ENCODE results near the gene SLC6A7.
"Not testable (repeated sequence)": the region's sequence is repeated elsewhere in the genome, so short reads cannot be mapped to it uniquely, and the experiment has no call there.

Gene SLC6A7

GRCh38 chr5:150241298-150242160, 51.7 kb downstream of the SLC6A7 start:
- DNase-seq (ENCODE audit: low read depth in 2 of 2): no peak

- DNase-seq (ENCODE audit: low read depth in 2 of 2): no peak
Observed at GRCh38 chr5:150242251-150242894, 52.5 kb downstream of the SLC6A7 start.

- DNase-seq (ENCODE audit: low read depth in 2 of 2): no peak
Observed at GRCh38 chr5:150243590-150243989, 53.7 kb downstream of the SLC6A7 start.

- DNase-seq (ENCODE audit: low read depth in 2 of 2): no peak
Observed at GRCh38 chr5:150244209-150244608, 54.3 kb downstream of the SLC6A7 start.

GRCh38 chr5:150245111-150245789, 55.4 kb downstream of the SLC6A7 start:
- no peak for DNase-seq (ENCODE audit: low read depth in 2 of 2)

GRCh38 chr5:150245808-150246207, 55.9 kb downstream of the SLC6A7 start:
- DNase-seq (ENCODE audit: low read depth in 2 of 2): no peak

GRCh38 chr5:150246429-150246828, 56.6 kb downstream of the SLC6A7 start:
- no peak for DNase-seq (ENCODE audit: low read depth in 2 of 2)

- no peak for DNase-seq (ENCODE audit: low read depth in 2 of 2)
Observed at GRCh38 chr5:150246835-150247234, 57.0 kb downstream of the SLC6A7 start.

GRCh38 chr5:150247726-150248125, 57.9 kb downstream of the SLC6A7 start:
- no peak for DNase-seq (ENCODE audit: low read depth in 2 of 2)

- not testable (repeated sequence) for DNase-seq (ENCODE audit: low read depth in 2 of 2)
Observed at GRCh38 chr5:150248493-150248892, 58.6 kb downstream of the SLC6A7 start.

- no peak for DNase-seq (ENCODE audit: low read depth in 2 of 2)
Observed at GRCh38 chr5:150248946-150249345, 59.1 kb downstream of the SLC6A7 start.

- DNase-seq (ENCODE audit: low read depth in 2 of 2): no peak
Observed at GRCh38 chr5:150249744-150250143, 59.9 kb downstream of the SLC6A7 start.

GRCh38 chr5:150251504-150251903, 61.6 kb downstream of the SLC6A7 start:
- DNase-seq (ENCODE audit: low read depth in 2 of 2): no peak

- DNase-seq (ENCODE audit: low read depth in 2 of 2): no peak
Observed at GRCh38 chr5:150252489-150252888, 62.6 kb downstream of the SLC6A7 start.

GRCh38 chr5:150253416-150254208, 63.8 kb downstream of the SLC6A7 start:
- no peak for DNase-seq (ENCODE audit: low read depth in 2 of 2)

- DNase-seq (ENCODE audit: low read depth in 2 of 2): no peak
Observed at GRCh38 chr5:150254363-150254762, 64.5 kb downstream of the SLC6A7 start.

- DNase-seq (ENCODE audit: low read depth in 2 of 2): no peak
Observed at GRCh38 chr5:150254774-150255173, 64.9 kb downstream of the SLC6A7 start.

- no peak for DNase-seq (ENCODE audit: low read depth in 2 of 2)
Observed at GRCh38 chr5:150255659-150256409, 66.0 kb downstream of the SLC6A7 start.

GRCh38 chr5:150256410-150257064, 66.7 kb downstream of the SLC6A7 start:
- no peak for DNase-seq (ENCODE audit: low read depth in 2 of 2)

GRCh38 chr5:150257424-150257823, 67.6 kb downstream of the SLC6A7 start:
- no peak for DNase-seq (ENCODE audit: low read depth in 2 of 2)

- DNase-seq (ENCODE audit: low read depth in 2 of 2): no peak
Observed at GRCh38 chr5:150258130-150258529, 68.3 kb downstream of the SLC6A7 start.

All from stimulated activated CD4-positive, alpha-beta T cell treated with anti-CD3 and anti-CD28 coated beads, Interleukin-4, amount 100 ng/mL, for 48 hours (primary cell).